HEK293 (cell line): ENCODE data around the gene PDIA6.

ENCODE experiments used
- CTCF ChIA-PET: fragments of 350-600 bp; formaldehyde crosslinking; extraction: SDS; loops from one replicate; lab custom pipeline; 2021; ENCODE audit warnings: antibody characterized with exemption; lab: Yijun Ruan, JAX
- POLR2A ChIA-PET: fragments of 300-600 bp; formaldehyde crosslinking; extraction: SDS; loops from one replicate; lab custom pipeline; 2020; ENCODE audit warnings: antibody characterized with exemption, inconsistent platforms; lab: Yijun Ruan, JAX
- H3K27ac ChIP-seq: fragments of 200-500 bp; sonication (Bioruptor generic); 2 replicates; pipeline ENCODE4 v1.5.1; 2014; ENCODE audit warnings: low read depth, low read length, control low read depth, inconsistent platforms; ENCODE audit errors: extremely low read depth
- H3K36me3 ChIP-seq, 2 experiments: fragments of 200-500 bp in 1 of 2; sonication (Bioruptor generic) in 1 of 2; 1 replicate in 1 of 2; 2 replicates in 1 of 2; pipeline ENCODE4 v1.5.1; 2014 to 2017; ENCODE audit warnings: inconsistent platforms in 2 of 2, low read length in 2 of 2; ENCODE audit not compliant: control insufficient read depth in 2 of 2, insufficient read depth in 1 of 2
- H3K4me1 ChIP-seq: fragments of 200-500 bp; sonication (Bioruptor generic); 2 replicates; pipeline ENCODE4 v1.5.1; 2014; ENCODE audit warnings: mild to moderate bottlenecking, low read length, inconsistent platforms; ENCODE audit not compliant: control insufficient read depth, insufficient read depth
- H3K4me3 ChIP-seq: 2 replicates; pipeline ENCODE4 v1.5.1; 2011; ENCODE audit warnings: low read depth, mild to moderate bottlenecking, control low read depth, low read length, moderate library complexity
- H3K9me3 ChIP-seq: fragments of 200-500 bp; sonication (Bioruptor generic); 2 replicates; pipeline ENCODE4 v1.5.1; 2014; ENCODE audit warnings: low read depth, low read length, inconsistent platforms; ENCODE audit not compliant: control insufficient read depth, insufficient read depth
- ELK4 ChIP-seq: IDR thresholded peaks from 2 replicates; pipeline ENCODE4 v1.6.1; 2011; ENCODE audit warnings: mild to moderate bottlenecking, low read depth, low read length, borderline replicate concordance
- PRDM10 ChIP-seq: fragments of 450-650 bp; formaldehyde crosslinking; IDR thresholded peaks from 2 replicates; pipeline ENCODE4 v1.5.1; 2016; ENCODE audit warnings: missing biosample characterization, missing genetic modification characterization
- YY1 ChIP-seq: fragments of 450-650 bp; formaldehyde crosslinking; IDR thresholded peaks from 2 replicates; pipeline ENCODE4 v1.5.1; 2018; ENCODE audit warnings: missing biosample characterization, missing genetic modification characterization
- ZBTB26 ChIP-seq: fragments of 450-650 bp; formaldehyde crosslinking; optimal IDR thresholded peaks from 2 replicates; pipeline ENCODE3; 2016; ENCODE audit warnings: missing biosample characterization, mild to moderate bottlenecking, missing genetic modification characterization
- ZNF133 ChIP-seq: fragments of 450-650 bp; formaldehyde crosslinking; IDR thresholded peaks from 2 replicates; pipeline ENCODE4 v1.5.1; 2016; ENCODE audit warnings: missing biosample characterization, missing genetic modification characterization
- ZNF155 ChIP-seq: fragments of 450-650 bp; formaldehyde crosslinking; IDR thresholded peaks from 2 replicates; pipeline ENCODE4 v1.5.1; 2016; ENCODE audit warnings: missing biosample characterization, missing genetic modification characterization
- ZNF26 ChIP-seq: fragments of 450-650 bp; formaldehyde crosslinking; IDR thresholded peaks from 2 replicates; pipeline ENCODE4 v1.5.1; 2016; ENCODE audit warnings: missing biosample characterization, missing genetic modification characterization
- ZNF398 ChIP-seq: fragments of 450-650 bp; formaldehyde crosslinking; IDR thresholded peaks from 2 replicates; pipeline ENCODE4 v1.5.1; 2017; ENCODE audit warnings: missing biosample characterization, missing genetic modification characterization
- ZNF48 ChIP-seq: fragments of 450-650 bp; formaldehyde crosslinking; IDR thresholded peaks from 2 replicates; pipeline ENCODE4 v1.5.1; 2016; ENCODE audit warnings: missing biosample characterization, missing genetic modification characterization
- ZNF513 ChIP-seq: fragments of 450-650 bp; IDR thresholded peaks from 2 replicates; pipeline ENCODE4 v1.5.1; 2018; ENCODE audit warnings: missing biosample characterization, missing genetic modification characterization
- ZNF791 ChIP-seq: fragments of 450-650 bp; formaldehyde crosslinking; IDR thresholded peaks from 2 replicates; pipeline ENCODE4 v1.5.1; 2016; ENCODE audit warnings: missing biosample characterization, missing genetic modification characterization
- ZXDB ChIP-seq: fragments of 450-650 bp; formaldehyde crosslinking; IDR thresholded peaks from 2 replicates; pipeline ENCODE4 v1.5.1; 2016; ENCODE audit warnings: missing biosample characterization, missing genetic modification characterization

PDIA6 gene

GRCh38 chr2:10762651-10763460 lies 49.7 kb downstream of the PDIA6 start (continued):
- TF ChIP-seq ZNF513 (tag by site-specific recombination) (no peak), ELK4 (no peak), YY1 (tag by site-specific recombination) (no peak), ZNF791 (tag by site-specific recombination) (no peak), ZNF48 (tag by site-specific recombination) (no peak)

GRCh38 chr2:10761591-10761990 lies 51.0 kb downstream of the PDIA6 start:
- Histone ChIP-seq H3K4me1 (no peaks in the 10 kb centered on the region), H3K4me3 (no peak overlapping the region), H3K27ac (no peak overlapping the region), H3K9me3 (no peaks in the 10 kb centered on the region), H3K36me3 (no peaks in the 10 kb centered on the region)
- TF ChIP-seq ZNF155 (tag by site-specific recombination) (no peak), ZBTB26 (tag by site-specific recombination) (no peak), ZXDB (tag by site-specific recombination) (no peak), ZNF133 (no peak), ZNF26 (no peak)
- CTCF ChIA-PET: no interaction called here
- POLR2A ChIA-PET: no interaction called here

- H3K4me1 ChIP-seq: no peaks in the 10 kb centered on the region
- H3K36me3 ChIP-seq: no peaks in the 10 kb centered on the region
- no peaks in the 10 kb centered on the region for H3K9me3 ChIP-seq
- POLR2A ChIA-PET: no interaction called here
- H3K27ac ChIP-seq: no peak overlapping the region
- CTCF ChIA-PET: no interaction called here
- TF ChIP-seq PRDM10 (tag by site-specific recombination): peak; percentile 45; the same call in 1 of the 2 replicates
- TF ChIP-seq ZNF398 (tag by site-specific recombination): no peak
- no peak overlapping the region for H3K4me3 ChIP-seq
Measured at GRCh38 chr2:10760794-10761504, 51.6 kb downstream of the PDIA6 start.
